GM12891 (cell line): ENCODE results near the gene DOLK.

Source experiments
- PAX5 ChIP-seq: IDR thresholded peaks from 2 replicates; pipeline ENCODE4 v1.6.1; 2011; ENCODE audit warnings: low read length, moderate library complexity, mild to moderate bottlenecking; ENCODE audit not compliant: insufficient read depth, severe bottlenecking
- POLR2A ChIP-seq: IDR thresholded peaks from 2 replicates; pipeline ENCODE4 v1.6.1; 2011; ENCODE audit warnings: low read depth, low read length, control low read depth
- POLR2AphosphoS5 ChIP-seq: IDR thresholded peaks from 2 replicates; pipeline ENCODE4 v1.6.1; 2011; ENCODE audit warnings: low read depth, low read length, control low read depth
- POU2F2 ChIP-seq: IDR thresholded peaks from 2 replicates; pipeline ENCODE4 v1.6.1; 2011; ENCODE audit warnings: low read depth, mild to moderate bottlenecking, control low read depth, low read length, moderate library complexity
- SPI1 ChIP-seq: IDR thresholded peaks from 2 replicates; pipeline ENCODE4 v1.6.1; 2011; ENCODE audit warnings: low read depth, low read length, control low read depth
- TAF1 ChIP-seq: IDR thresholded peaks from 2 replicates; pipeline ENCODE4 v1.6.1; 2011; ENCODE audit warnings: low read depth, low read length, control low read depth

DNA sequence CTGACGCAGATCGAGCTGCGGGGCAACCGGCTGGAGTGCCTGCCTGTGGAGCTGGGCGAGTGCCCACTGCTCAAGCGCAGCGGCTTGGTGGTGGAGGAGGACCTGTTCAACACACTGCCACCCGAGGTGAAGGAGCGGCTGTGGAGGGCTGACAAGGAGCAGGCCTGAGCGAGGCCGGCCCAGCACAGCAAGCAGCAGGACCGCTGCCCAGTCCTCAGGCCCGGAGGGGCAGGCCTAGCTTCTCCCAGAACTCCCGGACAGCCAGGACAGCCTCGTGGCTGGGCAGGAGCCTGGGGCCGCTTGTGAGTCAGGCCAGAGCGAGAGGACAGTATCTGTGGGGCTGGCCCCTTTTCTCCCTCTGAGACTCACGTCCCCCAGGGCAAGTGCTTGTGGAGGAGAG is 31.2 kb downstream of the DOLK start:
- TF ChIP-seq POLR2AphosphoS5 (no peak), POLR2A (no peak), SPI1 (no peak), POU2F2 (no peak), PAX5 (no peak), TAF1 (no peak)
